Cardiac fibroblast (primary cell): ENCODE measurements around the gene HAPLN2.

Experiments used
- DNase-seq, 2 donors: peaks; one replicate each; pipeline versions ENCODE4 v3.0.0 to v3.0.0-alpha.2; 2010; ENCODE audit warnings: low read depth in 2 of 2
- H3K4me3 ChIP-seq, 2 donors: replicated peaks in 1 of 2; 1 replicate in 1 of 2; 2 replicates in 1 of 2; pipeline ENCODE4 v1.5.1; 2011; ENCODE audit warnings: low read depth in 2 of 2, low read length in 2 of 2, mild to moderate bottlenecking in 2 of 2, moderate library complexity in 1 of 2
- TF ChIP-seq, protein P1 (sequence below): IDR thresholded peaks from one replicate; pipeline ENCODE4 v1.5.1; 2011; ENCODE audit warnings: low read depth, mild to moderate bottlenecking, low read length, inconsistent platforms

HAPLN2 gene

DNA sequence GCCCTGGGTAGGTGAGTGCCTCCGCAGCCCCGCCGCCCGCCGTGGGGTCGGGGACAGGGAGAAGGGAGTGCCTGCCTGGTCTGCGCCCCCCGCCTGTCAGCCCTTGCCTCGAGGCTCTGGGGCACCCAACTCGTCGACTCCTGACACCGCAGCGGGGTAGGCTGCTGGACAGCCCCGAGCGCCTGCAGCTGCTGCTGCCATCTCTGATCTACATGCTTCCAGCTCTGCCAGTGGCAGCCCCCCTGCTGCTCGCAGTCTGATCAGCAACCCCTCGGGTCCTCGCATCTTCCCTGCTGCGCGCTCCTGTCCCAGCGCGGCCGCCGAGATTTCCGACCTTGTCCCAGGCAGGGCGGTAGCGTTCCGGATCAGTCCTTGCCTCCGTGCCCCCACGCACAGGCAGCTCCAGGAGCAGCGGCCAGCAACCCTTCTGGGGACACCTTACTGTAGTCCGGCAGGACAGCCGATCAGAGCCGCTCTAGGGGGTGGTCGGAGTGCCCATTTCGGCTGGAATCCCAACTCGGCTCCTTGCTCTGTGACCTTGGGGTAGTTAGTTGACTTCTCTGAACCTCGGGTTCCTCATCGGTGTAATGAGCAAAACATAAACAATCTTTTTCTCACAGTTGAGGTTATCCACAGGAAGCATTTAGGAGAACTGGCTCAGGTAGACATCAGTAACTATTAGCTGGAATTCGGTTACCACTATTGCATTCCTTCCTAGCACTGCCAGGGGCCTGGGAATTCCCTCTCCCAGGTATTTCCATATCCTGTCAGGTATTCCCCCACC, 23.2 kb downstream of the HAPLN2 start:
- no peak for DNase-seq
- H3K4me3 ChIP-seq: no peak overlapping the region
- TF ChIP-seq, protein P1, sequence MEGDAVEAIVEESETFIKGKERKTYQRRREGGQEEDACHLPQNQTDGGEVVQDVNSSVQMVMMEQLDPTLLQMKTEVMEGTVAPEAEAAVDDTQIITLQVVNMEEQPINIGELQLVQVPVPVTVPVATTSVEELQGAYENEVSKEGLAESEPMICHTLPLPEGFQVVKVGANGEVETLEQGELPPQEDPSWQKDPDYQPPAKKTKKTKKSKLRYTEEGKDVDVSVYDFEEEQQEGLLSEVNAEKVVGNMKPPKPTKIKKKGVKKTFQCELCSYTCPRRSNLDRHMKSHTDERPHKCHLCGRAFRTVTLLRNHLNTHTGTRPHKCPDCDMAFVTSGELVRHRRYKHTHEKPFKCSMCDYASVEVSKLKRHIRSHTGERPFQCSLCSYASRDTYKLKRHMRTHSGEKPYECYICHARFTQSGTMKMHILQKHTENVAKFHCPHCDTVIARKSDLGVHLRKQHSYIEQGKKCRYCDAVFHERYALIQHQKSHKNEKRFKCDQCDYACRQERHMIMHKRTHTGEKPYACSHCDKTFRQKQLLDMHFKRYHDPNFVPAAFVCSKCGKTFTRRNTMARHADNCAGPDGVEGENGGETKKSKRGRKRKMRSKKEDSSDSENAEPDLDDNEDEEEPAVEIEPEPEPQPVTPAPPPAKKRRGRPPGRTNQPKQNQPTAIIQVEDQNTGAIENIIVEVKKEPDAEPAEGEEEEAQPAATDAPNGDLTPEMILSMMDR: no peak

DNA sequence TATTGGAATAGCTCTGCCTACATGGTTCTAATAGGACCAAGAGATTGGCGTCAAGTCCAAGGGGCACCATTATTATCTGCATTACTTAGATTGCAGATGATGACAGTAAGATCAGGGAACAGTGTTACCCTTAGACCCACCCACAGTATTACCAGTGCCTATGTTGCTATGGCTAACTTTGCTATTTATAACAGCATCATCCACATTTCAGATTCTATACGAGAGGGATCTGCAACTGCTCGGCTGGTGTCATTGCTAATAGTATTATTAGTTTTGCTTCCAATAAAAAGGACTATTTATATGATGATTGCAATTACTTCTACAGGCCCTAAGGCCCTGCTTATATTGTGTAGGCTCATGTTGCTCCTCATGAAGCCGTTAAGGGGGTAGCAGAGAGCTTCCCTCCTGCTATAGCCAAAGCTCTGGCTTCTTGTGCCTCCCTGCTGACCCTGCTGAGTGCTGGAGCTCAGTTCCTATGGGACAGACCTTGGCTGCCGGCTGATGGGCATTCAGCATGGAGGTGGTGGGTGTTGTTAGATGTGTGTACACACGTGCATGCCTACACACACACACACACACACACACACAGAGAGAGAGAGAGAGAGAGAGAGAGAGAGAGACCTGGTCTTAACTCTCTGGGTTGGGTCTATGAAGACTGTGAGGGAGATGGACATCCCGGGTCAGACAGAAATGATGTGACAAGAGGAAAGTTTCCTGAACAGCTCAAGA, 24.0 kb downstream of the HAPLN2 start:
- no peak overlapping the region for H3K4me3 ChIP-seq
- DNase-seq: no peak
- TF ChIP-seq, protein P1: no peak

DNA sequence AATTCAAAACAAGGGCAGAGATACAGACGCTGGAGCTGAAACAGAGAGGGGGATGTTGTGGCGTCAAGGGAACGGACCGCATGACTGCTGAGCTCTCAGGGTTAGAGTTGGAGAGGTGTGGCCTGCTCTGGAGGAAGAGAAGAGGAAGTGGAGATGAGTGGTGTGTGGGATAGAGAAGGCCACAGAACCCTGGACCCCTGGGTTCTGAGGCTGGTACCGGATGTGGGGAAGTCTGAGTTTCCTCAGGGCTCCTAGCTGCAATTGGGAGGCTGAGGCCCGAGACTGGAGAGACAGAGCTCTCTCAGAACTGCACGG, 24.5 kb downstream of the HAPLN2 start:
- TF ChIP-seq, protein P1: no peak
- H3K4me3 ChIP-seq: no peak overlapping the region
- no peak for DNase-seq

DNA sequence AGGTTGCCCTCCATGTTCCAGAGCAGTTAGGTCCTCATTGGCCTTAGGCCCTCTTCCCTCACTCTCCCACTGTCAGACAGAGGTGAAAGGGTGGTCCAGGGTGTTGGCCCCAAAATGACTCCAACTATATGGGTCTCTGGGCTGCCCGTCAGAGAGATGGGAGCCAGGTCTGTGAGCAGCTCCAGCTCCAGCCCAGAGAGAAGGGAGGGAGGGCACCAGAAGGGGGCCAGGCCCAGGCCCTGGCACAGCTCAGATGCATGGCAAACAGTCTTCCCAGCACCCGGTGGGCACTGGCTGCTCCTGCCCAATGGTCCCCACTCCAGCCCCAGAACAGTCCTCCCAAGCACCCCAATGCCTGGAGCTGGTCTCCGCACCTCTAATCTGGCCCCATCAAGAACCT, 24.9 kb downstream of the HAPLN2 start:
- DNase-seq: no peak
- no peak overlapping the region for H3K4me3 ChIP-seq
- TF ChIP-seq, protein P1: no peak

DNA sequence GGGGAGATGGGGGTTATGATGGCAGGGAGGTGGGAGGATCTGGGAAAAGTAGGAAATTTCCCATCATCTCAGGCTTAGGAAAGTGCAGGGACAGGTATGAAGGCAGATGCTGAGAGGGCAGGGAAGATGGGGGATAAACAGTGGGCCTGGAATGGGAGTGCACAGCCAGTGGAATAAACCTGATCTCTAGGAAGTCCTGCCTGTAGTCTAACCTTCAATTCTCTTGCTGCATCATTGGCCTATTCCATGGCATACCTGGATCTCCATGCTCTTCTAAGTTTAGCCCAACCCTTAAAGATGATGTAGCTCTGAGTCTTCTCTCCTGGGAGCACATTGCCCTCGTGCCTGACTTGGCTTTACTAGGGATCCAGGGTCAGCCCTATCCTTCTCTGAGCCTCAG, 25.4 kb downstream of the HAPLN2 start:
- TF ChIP-seq, protein P1: no peak

DNA sequence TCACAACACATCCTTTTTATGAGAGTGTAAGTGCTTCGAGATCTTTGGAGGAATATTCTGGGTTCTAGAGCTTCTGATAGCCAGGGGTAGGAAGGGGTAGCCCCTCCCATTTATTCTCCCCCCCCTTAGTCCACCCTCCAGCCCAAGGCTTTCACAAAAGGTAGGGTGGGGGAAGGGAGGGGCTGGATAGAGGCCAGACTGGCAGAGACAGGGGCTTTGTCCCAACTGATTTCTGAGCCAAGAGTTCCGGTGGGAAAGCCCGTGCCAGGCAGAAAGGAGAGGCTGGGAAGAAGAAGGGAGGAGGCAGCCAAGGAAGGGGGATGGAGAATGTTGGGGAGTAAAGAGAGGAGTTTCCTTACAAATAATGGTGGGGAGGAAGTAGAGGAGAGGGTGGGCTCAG, 25.8 kb downstream of the HAPLN2 start:
- TF ChIP-seq, protein P1: no peak
- DNase-seq: no peak
- H3K4me3 ChIP-seq: no peak overlapping the region

More for the DNA sequence above, 25.4 kb downstream of the HAPLN2 start:
- H3K4me3 ChIP-seq: no peak overlapping the region
- DNase-seq: no peak
